CD4-positive, alpha-beta T cell (primary cell): ENCODE results near the gene STAB2. TPM values are rescaled to one million over a fixed set of nuclear protein-coding genes. Genes with fewer than 3 reads are reported as not detected.

Experiments
- ATAC-seq: fragments of 200-7000 bp; cut with Tn5 transposase; one replicate; pipeline ENCODE4 v1.10.0; 2022; ENCODE audit warnings: mild to moderate bottlenecking; ENCODE audit not compliant: poor library complexity
- CTCF ChIA-PET: fragments of 350-600 bp; sonication (Branson Sonifier 250); formaldehyde crosslinking; loops from one replicate; lab custom pipeline; 2021; ENCODE audit warnings: antibody characterized with exemption, inconsistent platforms; lab: Charles Lee
- POLR2A ChIA-PET: fragments of 350-600 bp; sonication (Branson Sonifier 250); formaldehyde crosslinking; loops from one replicate; lab custom pipeline; 2021; ENCODE audit warnings: antibody characterized with exemption, inconsistent platforms; lab: Charles Lee
- DNase-seq, 14 experiments: peaks; one replicate each; pipeline ENCODE4 v3.0.0-alpha.2; 2013 to 2020; ENCODE audit warnings: mixed read lengths in 2 of 14
- H3K27ac ChIP-seq, 2 donors: one replicate each; pipeline versions ENCODE4 v1.5.1 to v1.7.0; 2013; ENCODE audit warnings: low read length in 2 of 2, low read depth in 1 of 2, mild to moderate bottlenecking in 1 of 2
- H3K27me3 ChIP-seq, 2 experiments: 1 replicate in 1 of 2; 2 replicates in 1 of 2; pipeline versions ENCODE4 v1.6.1 to v1.7.0; 2013; ENCODE audit warnings: low read length in 2 of 2, control low read depth in 1 of 2, mild to moderate bottlenecking in 1 of 2, moderate library complexity in 1 of 2; ENCODE audit not compliant: insufficient read depth in 2 of 2, control insufficient read depth in 1 of 2
- H3K36me3 ChIP-seq: one replicate; pipeline ENCODE4 v1.6.1; 2013; ENCODE audit warnings: low read length, control low read depth; ENCODE audit not compliant: insufficient read depth
- H3K4me1 ChIP-seq: one replicate; pipeline ENCODE4 v1.6.1; 2013; ENCODE audit warnings: low read length, control low read depth; ENCODE audit not compliant: insufficient read depth
- H3K4me3 ChIP-seq: one replicate; pipeline ENCODE4 v1.5.1; 2013; ENCODE audit warnings: mild to moderate bottlenecking, low read length, moderate library complexity
- H3K9me3 ChIP-seq, 2 experiments: 1 replicate in 1 of 2; 2 replicates in 1 of 2; pipeline versions ENCODE4 v1.6.1 to v1.7.0; 2013; ENCODE audit warnings: low read length in 2 of 2, mild to moderate bottlenecking in 2 of 2, control low read depth in 1 of 2, moderate library complexity in 1 of 2; ENCODE audit not compliant: control insufficient read depth in 1 of 2, insufficient read depth in 1 of 2
- H3K27ac Mint-ChIP-seq: one replicate; pipeline ENCODE4 v1.8.0; 2020; ENCODE audit warnings: mixed read lengths
- H3K27me3 Mint-ChIP-seq: one replicate; pipeline ENCODE4 v1.8.0; 2021; ENCODE audit warnings: mixed read lengths
- H3K36me3 Mint-ChIP-seq: one replicate; pipeline ENCODE4 v1.8.0; 2021; ENCODE audit warnings: low read depth, mixed read lengths
- H3K4me1 Mint-ChIP-seq: one replicate; pipeline ENCODE4 v1.8.0; 2021; ENCODE audit warnings: low read depth, mixed read lengths
- H3K4me3 Mint-ChIP-seq: one replicate; pipeline ENCODE4 v1.8.0; 2020; ENCODE audit warnings: mild to moderate bottlenecking, mixed read lengths
- H3K9me3 Mint-ChIP-seq: one replicate; pipeline ENCODE4 v1.8.0; 2020; ENCODE audit warnings: mixed read lengths
- CTCF ChIP-seq: fragments of 200-600 bp; IDR thresholded peaks from one replicate; pipeline ENCODE4 v1.8.0; 2022; ENCODE audit warnings: antibody characterized with exemption, mild to moderate bottlenecking
- intact Hi-C, 2 experiments: fragments of 100-400 bp; cut with DNase I in 1 of 2; cut with micrococcal nuclease in 1 of 2; formaldehyde crosslinking; loops; one replicate each; pipeline versions ENCODE4 v1.15.1 to v1.9.0; 2023 to 2025; cut with DNase I, micrococcal nuclease
- total RNA-seq, 174 experiments: library from RNA in 2 of 174; stranded (reverse) in 2 of 174; gene quantifications; one replicate each; pipeline ENCODE4 v1.2.3 and lab custom pipeline; 2021 to 2026

STAB2 gene
- total RNA-seq, 2 experiments from 2014 or later, result not detected

GRCh38 chr12:103742349-103742932 is 155.4 kb downstream of the STAB2 start:
- no peak overlapping the region for H3K4me3 ChIP-seq

GRCh38 chr12:103743788-103744187 is 156.7 kb downstream of the STAB2 start:
- Histone ChIP-seq H3K4me3 (no peak overlapping the region), H3K27ac (no peak overlapping the region), H3K27me3 (peaks cover 9 to 10% of the 10 kb centered on the region in 2 experiments), H3K9me3 (no peaks in the 10 kb centered on the region), H3K4me1 (no peaks in the 10 kb centered on the region), H3K36me3 (no peaks in the 10 kb centered on the region)
- H3K27ac Mint-ChIP-seq, result no peak overlapping the region
- no peak overlapping the region for H3K4me3 Mint-ChIP-seq
- H3K27me3 Mint-ChIP-seq, result peaks cover 17% of the 10 kb centered on the region
- no peak for DNase-seq
- ATAC-seq, result no peak
- CTCF ChIA-PET, result no interaction called here
- no peak for TF ChIP-seq CTCF
- H3K9me3 Mint-ChIP-seq, result no peaks in the 10 kb centered on the region
- intact Hi-C loops, result no loop called here
- H3K4me1 Mint-ChIP-seq, result no peaks in the 10 kb centered on the region
- POLR2A ChIA-PET, result no interaction called here
- no peaks in the 10 kb centered on the region for H3K36me3 Mint-ChIP-seq

More at GRCh38 chr12:103742349-103742932, 155.4 kb downstream of the STAB2 start:
- H3K4me3 Mint-ChIP-seq, result no peak overlapping the region
- H3K4me1 ChIP-seq, result no peaks in the 10 kb centered on the region
- POLR2A ChIA-PET, result no interaction called here
- no peaks in the 10 kb centered on the region for H3K9me3 ChIP-seq
- TF ChIP-seq CTCF, result no peak
- no peaks in the 10 kb centered on the region for H3K4me1 Mint-ChIP-seq
- intact Hi-C loops, result no loop called here
- ATAC-seq, result no peak
- CTCF ChIA-PET, result no interaction called here
- H3K36me3 ChIP-seq, result no peaks in the 10 kb centered on the region
- H3K9me3 Mint-ChIP-seq, result no peaks in the 10 kb centered on the region
- H3K27me3 Mint-ChIP-seq, result peaks cover 17% of the 10 kb centered on the region
- DNase-seq, result no peak
- H3K27ac ChIP-seq, result no peak overlapping the region
- peaks cover 9 to 10% of the 10 kb centered on the region in 2 experiments for H3K27me3 ChIP-seq
- H3K27ac Mint-ChIP-seq, result no peak overlapping the region
- no peaks in the 10 kb centered on the region for H3K36me3 Mint-ChIP-seq

- no peak for DNase-seq
- H3K4me3 Mint-ChIP-seq, result no peak overlapping the region
- no peaks in the 10 kb centered on the region for H3K9me3 ChIP-seq
- no peak overlapping the region for H3K4me3 ChIP-seq
- no peaks in the 10 kb centered on the region for H3K36me3 ChIP-seq
- no peak for TF ChIP-seq CTCF
- H3K4me1 ChIP-seq, result no peaks in the 10 kb centered on the region
- no peak for ATAC-seq
- H3K4me1 Mint-ChIP-seq, result no peaks in the 10 kb centered on the region
- H3K36me3 Mint-ChIP-seq, result no peaks in the 10 kb centered on the region
- ChIA-PET POLR2A (no interaction called here), CTCF (no interaction called here)
- peaks cover 0 to 2% of the 10 kb centered on the region in 2 experiments for H3K27me3 ChIP-seq
- no peaks in the 10 kb centered on the region for H3K9me3 Mint-ChIP-seq
- intact Hi-C loops, result no loop called here
- H3K27ac ChIP-seq, result no peak overlapping the region
- no peak overlapping the region for H3K27ac Mint-ChIP-seq
- H3K27me3 Mint-ChIP-seq, result peaks cover 12% of the 10 kb centered on the region
Measured at GRCh38 chr12:103745962-103746361, 158.9 kb downstream of the STAB2 start.
